NOMO-1 (cell line): Measurements from ENCODE around the gene FIBCD1.

Source experiments
- DNase-seq, 2 experiments: peaks; one replicate each; lab custom pipeline; 2025; ENCODE audit not compliant: unreplicated experiment in 2 of 2; lab: John Stamatoyannopoulos, UW

Gene FIBCD1

GRCh38 chr9:130897105-130897751 is 41.8 kb downstream of the FIBCD1 start:
- no peak for DNase-seq

GRCh38 chr9:130896233-130897014 is 42.6 kb downstream of the FIBCD1 start, which contains the start of gene QRFP:
QRFP (minus strand) TSS chr9:130896812; CDS start chr9:130893838, 2,974 bp downstream.
- DNase-seq = no peak

- DNase-seq = no peak
Measured at GRCh38 chr9:130895481-130896232, 43.4 kb downstream of the FIBCD1 start.

DNA sequence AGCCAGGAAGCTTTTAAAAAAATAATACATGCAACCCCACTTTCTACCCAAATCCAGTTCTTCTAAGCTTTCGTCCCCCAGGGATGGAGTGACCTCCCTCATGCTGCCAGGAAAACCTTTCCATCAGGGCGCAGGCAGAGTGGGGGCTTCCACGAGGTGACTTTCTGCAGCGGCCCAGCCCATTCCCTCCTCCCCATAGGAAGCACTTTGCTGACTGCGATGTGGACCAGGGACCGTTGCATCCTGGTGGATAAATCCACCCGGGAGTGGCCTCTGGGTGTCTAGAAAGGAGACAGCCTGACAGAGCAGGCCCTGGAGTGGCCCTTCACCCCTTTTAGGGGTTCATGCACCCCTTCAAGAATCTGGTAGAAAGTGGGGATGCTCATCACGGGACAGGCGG is 44.0 kb downstream of the FIBCD1 start:
- DNase-seq = no peak

GRCh38 chr9:130894546-130894945 is 44.5 kb downstream of the FIBCD1 start:
- DNase-seq = no peak

DNA sequence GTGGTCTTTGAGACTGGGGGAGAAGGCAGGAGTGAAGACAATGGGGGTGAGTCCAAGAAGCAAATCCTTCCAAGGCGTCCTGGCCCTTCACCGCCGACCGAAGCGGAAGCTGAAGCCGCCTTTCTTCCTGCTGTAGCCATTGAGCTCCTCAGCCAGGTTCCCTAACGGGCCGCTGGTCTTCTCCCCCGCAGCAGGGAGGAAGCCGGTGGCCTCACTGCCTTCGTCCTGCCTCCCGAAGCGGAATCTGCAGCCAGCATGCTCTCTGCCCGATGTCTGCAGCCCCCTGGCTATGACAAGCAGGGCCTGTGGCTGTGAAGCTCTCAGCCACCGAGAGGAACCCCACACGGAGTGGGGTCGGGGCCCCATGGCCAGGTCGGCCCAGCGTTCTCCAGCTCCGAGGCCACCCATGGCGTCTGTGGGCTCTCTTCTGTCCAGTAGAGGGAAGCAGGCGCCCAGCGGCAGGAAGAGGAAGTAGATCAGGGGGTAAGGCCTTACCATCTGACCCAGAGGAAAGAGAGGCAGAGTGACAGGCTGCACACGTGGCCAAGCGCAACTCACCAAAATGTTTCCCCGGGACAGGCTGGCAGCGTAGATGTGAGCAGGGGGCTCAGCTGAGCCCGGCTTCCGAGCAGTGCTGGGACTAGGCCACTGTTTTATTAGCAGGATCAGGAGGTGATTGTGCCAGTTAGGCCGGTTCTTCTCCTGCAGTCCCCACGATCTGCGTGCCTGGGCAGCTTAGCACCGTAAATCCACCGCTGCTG is 45.5 kb downstream of the FIBCD1 start:
- DNase-seq = peak; percentile 86 to 90

- DNase-seq = no peak
Measured at GRCh38 chr9:130892477-130893304, 46.4 kb downstream of the FIBCD1 start.

DNA sequence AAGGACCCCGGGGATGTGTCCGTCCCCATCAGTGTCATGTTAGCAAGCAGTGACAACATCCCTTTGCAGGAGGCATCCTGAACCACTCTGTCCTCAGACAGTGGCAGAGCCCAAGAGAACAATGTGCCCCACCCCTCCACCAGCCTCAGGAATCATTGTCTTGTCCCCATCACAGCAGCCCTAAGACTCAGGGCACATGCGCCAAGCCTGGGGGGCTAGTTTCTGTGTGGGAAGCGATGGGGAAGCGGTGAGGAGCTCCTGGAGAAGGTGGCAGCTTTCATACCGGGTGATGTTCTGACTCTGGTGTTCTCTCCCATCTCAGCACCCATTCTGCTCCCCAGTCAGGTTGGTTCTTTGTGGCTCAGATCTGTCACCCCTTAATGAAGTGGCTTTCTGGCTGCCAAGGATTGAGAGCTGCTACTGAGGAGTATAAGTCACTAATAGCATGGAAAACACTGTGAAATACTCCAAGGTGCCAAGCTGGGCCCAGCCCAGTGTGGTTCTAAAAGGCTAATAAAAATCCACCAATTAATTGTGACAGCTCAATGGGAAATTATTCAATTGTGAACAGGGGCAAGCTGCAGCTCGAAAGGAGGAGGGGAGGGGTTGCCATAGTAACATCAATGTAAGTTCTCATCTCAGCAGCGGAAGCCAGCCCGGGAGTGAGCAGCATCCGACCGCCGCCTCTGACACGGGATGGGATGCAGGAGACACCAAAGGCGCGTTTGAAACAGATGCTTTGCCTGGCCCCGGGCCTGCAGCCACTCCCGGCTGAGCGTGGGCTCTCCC is 47.2 kb downstream of the FIBCD1 start:
- DNase-seq = no peak

- DNase-seq = no peak
Measured at GRCh38 chr9:130890870-130891687, 48.0 kb downstream of the FIBCD1 start.

GRCh38 chr9:130890124-130890523 is 48.9 kb downstream of the FIBCD1 start:
- DNase-seq = no peak

DNA sequence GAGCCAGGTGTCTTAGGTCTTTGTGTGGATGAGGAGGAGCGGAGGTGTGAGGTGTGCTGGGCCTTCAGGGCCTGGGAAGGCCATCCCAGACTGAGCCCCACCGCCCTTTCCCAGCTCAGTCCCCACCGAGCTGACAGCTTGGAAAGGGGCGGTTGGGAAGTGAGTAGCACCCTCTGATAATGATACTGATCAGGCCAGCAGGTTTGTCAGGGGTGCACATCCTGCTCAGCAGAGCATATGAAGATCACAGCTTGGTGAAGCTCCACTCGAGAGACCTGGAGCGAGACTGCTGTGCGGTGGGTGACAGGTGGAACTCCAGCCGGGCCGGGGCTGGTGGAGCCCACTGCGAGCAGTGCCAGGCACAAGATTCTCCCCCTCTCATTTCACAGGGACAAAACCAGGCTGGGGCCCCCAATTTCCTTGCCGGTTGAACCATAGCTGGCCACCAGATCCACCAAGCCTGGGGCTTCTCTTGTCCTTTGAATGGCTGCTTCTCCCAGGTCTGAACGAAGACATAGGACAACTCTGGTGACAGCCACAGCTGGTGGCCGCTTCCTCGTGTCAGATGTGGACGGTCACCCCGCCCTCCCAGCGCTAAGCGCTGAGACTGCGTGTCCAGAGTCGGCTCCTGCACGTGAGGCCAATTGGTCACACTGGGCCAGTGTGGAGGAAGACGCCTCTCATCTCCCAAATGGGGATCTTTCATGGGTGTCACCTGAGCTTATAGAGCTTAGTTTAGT is 50.7 kb downstream of the FIBCD1 start:
- no peak for DNase-seq

DNA sequence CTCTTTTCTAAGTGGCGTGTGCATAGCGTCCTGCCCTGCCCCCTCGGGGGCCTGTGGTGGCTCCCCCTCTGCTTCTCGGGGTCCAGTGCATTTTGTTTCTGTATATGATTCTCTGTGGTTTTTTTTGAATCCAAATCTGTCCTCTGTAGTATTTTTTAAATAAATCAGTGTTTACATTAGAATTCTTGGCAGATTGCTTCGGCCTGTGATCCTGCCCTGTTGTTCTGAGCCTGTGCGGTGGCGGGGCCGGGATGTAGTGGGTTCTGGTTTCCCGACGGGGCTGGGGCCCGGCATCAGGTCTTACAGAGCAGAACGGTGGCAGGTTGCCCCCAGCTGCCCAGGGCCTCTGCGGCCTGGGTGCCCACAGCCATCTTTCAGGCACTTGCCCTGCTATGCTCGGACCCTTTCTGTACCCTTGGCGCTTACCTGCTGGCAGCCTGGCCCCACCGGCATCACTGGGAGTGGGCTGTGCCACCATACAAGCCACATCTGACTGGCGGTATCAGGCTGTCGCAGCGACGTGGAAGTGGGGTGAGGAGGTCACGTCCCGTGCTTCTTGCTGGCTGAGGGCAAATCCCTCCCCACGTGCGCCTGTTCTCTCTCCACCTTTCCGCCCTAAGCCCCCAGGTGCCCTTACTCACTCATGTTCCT is 51.4 kb downstream of the FIBCD1 start:
- DNase-seq = no peak

- DNase-seq = no peak
Measured at GRCh38 chr9:130886981-130887380, 52.1 kb downstream of the FIBCD1 start.

DNA sequence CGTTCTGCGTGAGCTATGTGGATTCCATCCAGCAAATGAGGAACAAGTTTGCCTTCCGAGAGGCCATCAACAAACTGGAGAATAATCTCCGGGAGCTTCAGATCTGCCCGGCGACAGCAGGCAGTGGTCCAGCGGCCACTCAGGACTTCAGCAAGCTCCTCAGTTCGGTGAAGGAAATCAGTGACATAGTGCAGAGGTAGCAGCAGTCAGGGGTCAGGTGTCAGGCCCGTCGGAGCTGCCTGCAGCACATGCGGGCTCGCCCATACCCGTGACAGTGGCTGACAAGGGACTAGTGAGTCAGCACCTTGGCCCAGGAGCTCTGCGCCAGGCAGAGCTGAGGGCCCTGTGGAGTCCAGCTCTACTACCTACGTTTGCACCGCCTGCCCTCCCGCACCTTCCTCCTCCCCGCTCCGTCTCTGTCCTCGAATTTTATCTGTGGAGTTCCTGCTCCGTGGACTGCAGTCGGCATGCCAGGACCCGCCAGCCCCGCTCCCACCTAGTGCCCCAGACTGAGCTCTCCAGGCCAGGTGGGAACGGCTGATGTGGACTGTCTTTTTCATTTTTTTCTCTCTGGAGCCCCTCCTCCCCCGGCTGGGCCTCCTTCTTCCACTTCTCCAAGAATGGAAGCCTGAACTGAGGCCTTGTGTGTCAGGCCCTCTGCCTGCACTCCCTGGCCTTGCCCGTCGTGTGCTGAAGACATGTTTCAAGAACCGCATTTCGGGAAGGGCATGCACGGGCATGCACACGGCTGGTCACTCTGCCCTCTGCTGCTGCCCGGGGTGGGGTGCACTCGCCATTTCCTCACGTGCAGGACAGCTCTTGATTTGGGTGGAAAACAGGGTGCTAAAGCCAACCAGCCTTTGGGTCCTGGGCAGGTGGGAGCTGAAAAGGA is 53.3 kb downstream of the FIBCD1 start:
- no peak for DNase-seq

- DNase-seq = no peak
Measured at GRCh38 chr9:130884542-130885483, 54.2 kb downstream of the FIBCD1 start.
